Lung (tissue), 12 donors: ENCODE measurements around the gene CCDC136. TPM values are rescaled to one million over a fixed set of nuclear protein-coding genes. Genes with fewer than 3 reads are reported as not detected.

Source experiments
- ATAC-seq: fragments of 200-7000 bp; cut with Tn5 transposase; one replicate; pipeline ENCODE4 v1.9.1; 2020; ENCODE audit warnings: moderate number of reproducible peaks; ENCODE audit not compliant: insufficient read depth, low FRiP score
- DNase-seq, 3 donors: peaks; one replicate each; pipeline ENCODE4 v3.0.0-alpha.2; 2013 to 2017
- H3K27ac ChIP-seq, 2 donors: one replicate each; pipeline ENCODE4 v1.5.1; 2013; ENCODE audit warnings: mild to moderate bottlenecking in 2 of 2, moderate library complexity in 2 of 2, control low read depth in 1 of 2, inconsistent platforms in 1 of 2, low read depth in 1 of 2, low read length in 1 of 2
- H3K27me3 ChIP-seq, 3 donors: one replicate each; pipeline ENCODE4 v1.5.1; 2013; ENCODE audit warnings: low read length in 2 of 3; ENCODE audit not compliant: control insufficient read depth in 3 of 3, insufficient read depth in 3 of 3
- H3K36me3 ChIP-seq, 4 donors: one replicate each; pipeline ENCODE4 v1.5.1; 2013; ENCODE audit warnings: low read length in 4 of 4, mild to moderate bottlenecking in 1 of 4, moderate library complexity in 1 of 4; ENCODE audit not compliant: control insufficient read depth in 4 of 4, insufficient read depth in 4 of 4
- H3K4me1 ChIP-seq, 5 donors: one replicate each; pipeline ENCODE4 v1.5.1; 2013; ENCODE audit warnings: low read length in 5 of 5, mild to moderate bottlenecking in 2 of 5, moderate library complexity in 1 of 5; ENCODE audit not compliant: control insufficient read depth in 5 of 5, insufficient read depth in 5 of 5
- H3K4me3 ChIP-seq: one replicate; pipeline ENCODE4 v1.5.1; 2013; ENCODE audit warnings: mild to moderate bottlenecking, control low read depth, moderate library complexity
- H3K9ac ChIP-seq, 2 donors: one replicate each; pipeline ENCODE4 v1.5.1; 2013; ENCODE audit warnings: low read length in 2 of 2, control low read depth in 1 of 2; ENCODE audit not compliant: insufficient read depth in 1 of 2
- H3K9me3 ChIP-seq, 4 donors: one replicate each; pipeline ENCODE4 v1.5.1; 2013; ENCODE audit warnings: low read length in 3 of 4, mild to moderate bottlenecking in 1 of 4, moderate library complexity in 1 of 4; ENCODE audit not compliant: control insufficient read depth in 4 of 4, insufficient read depth in 3 of 4
- WGBS, 2 donors: extraction: QIAGEN DNeasy Blood & Tissue Kit; methylation state at CpG; one replicate each; pipeline ENCODE4 v1.1.7; 2013; 5-methylcytosine and 5-hydroxymethylcytosine counted together
- polyA plus RNA-seq, 2 donors: library from polyadenylated mRNA; stranded (reverse); fragments of 200-250 nt; gene quantifications; one replicate each; pipeline ENCODE4 v1.2.1, GENCODE V29; 2013
- total RNA-seq, 2 donors: library from RNA; depleted of rRNA in 1 of 2; stranded (reverse); fragments of >200 nt in 1 of 2; gene quantifications; one replicate each; pipeline ENCODE4 v1.2.1, GENCODE V29; 2014 to 2021
- TF ChIP-seq, protein P1 (sequence below): IDR thresholded peaks from 2 replicates; pipeline ENCODE4 v1.5.1; 2012; ENCODE audit warnings: mild to moderate bottlenecking; ENCODE audit errors: control extremely low read depth, extremely low read depth
- donor health status: control.
- donor health status: control.
- donor health status: Bipolar disorder and iron deficiency.
- donor health status: healthy.
- donor health status: DM: yes; HTN: yes; CAD: no.

Gene CCDC136
- total and polyA plus RNA-seq, 4 donors, result 0.70 to 6.4 (median 1.7) TPM

DNA sequence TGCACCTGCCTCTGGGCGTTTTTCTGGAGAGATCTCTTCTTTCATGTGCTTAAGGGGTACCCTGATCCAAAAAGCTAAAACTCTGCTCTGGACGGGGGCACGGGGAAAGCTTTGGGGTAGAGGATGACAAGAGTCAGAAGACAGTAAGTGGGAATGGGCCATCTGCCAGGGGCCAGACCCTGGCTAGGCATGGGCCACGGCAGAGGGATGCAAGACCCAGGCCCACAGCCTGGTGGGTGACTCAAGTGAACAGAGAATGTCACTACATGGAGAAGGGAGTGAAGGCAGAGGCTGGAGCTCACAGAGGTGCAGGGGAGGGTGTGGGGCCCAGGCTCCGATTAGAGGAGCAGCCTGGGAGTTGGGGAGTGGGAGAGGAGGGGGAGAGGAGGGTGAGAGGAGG, 53.7 kb downstream of the CCDC136 start:
- ATAC-seq, result no peak
- TF ChIP-seq, protein P1, sequence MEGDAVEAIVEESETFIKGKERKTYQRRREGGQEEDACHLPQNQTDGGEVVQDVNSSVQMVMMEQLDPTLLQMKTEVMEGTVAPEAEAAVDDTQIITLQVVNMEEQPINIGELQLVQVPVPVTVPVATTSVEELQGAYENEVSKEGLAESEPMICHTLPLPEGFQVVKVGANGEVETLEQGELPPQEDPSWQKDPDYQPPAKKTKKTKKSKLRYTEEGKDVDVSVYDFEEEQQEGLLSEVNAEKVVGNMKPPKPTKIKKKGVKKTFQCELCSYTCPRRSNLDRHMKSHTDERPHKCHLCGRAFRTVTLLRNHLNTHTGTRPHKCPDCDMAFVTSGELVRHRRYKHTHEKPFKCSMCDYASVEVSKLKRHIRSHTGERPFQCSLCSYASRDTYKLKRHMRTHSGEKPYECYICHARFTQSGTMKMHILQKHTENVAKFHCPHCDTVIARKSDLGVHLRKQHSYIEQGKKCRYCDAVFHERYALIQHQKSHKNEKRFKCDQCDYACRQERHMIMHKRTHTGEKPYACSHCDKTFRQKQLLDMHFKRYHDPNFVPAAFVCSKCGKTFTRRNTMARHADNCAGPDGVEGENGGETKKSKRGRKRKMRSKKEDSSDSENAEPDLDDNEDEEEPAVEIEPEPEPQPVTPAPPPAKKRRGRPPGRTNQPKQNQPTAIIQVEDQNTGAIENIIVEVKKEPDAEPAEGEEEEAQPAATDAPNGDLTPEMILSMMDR, result no peak
- H3K4me1 ChIP-seq, result no peaks in the 10 kb centered on the region
- 83 to 86% methylated on average over 5 of the region's 5 CpGs for WGBS, 2 donors
- H3K36me3 ChIP-seq, result peaks cover 0 to 14% (median 6%) of the 10 kb centered on the region in 4 donors
- no peaks in the 10 kb centered on the region for H3K27me3 ChIP-seq
- H3K4me3 ChIP-seq, result no peak overlapping the region
- H3K9me3 ChIP-seq, result no peaks in the 10 kb centered on the region
- H3K27ac ChIP-seq, result no peak overlapping the region
- no peak overlapping the region for H3K9ac ChIP-seq
- DNase-seq, result no peak

DNA sequence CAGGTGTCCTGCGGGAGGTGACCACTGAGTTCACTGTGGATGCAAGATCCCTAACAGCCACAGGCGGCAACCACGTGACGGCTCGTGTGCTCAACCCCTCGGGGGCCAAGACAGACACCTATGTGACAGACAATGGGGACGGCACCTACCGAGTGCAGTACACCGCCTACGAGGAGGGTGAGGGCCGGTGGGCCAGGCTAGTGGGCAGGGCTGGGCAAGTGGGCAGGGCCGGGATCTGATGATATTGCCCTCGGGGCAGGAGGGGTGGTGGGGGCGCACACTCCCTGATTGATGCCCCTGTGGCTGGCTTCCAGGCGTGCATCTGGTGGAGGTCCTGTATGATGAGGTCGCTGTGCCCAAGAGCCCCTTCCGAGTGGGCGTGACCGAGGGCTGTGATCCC, 54.2 kb downstream of the CCDC136 start:
- Histone ChIP-seq H3K36me3 (peaks cover 0 to 14% (median 6%) of the 10 kb centered on the region in 4 donors), H3K9ac (no peak overlapping the region), H3K27ac (no peak overlapping the region), H3K27me3 (no peaks in the 10 kb centered on the region), H3K4me1 (no peaks in the 10 kb centered on the region), H3K9me3 (no peaks in the 10 kb centered on the region), H3K4me3 (no peak overlapping the region)
- DNase-seq, result no peak
- 88 to 90% methylated on average over 19 of the region's 19 CpGs for WGBS, 2 donors
- no peak for ATAC-seq
- TF ChIP-seq, protein P1, result no peak

DNA sequence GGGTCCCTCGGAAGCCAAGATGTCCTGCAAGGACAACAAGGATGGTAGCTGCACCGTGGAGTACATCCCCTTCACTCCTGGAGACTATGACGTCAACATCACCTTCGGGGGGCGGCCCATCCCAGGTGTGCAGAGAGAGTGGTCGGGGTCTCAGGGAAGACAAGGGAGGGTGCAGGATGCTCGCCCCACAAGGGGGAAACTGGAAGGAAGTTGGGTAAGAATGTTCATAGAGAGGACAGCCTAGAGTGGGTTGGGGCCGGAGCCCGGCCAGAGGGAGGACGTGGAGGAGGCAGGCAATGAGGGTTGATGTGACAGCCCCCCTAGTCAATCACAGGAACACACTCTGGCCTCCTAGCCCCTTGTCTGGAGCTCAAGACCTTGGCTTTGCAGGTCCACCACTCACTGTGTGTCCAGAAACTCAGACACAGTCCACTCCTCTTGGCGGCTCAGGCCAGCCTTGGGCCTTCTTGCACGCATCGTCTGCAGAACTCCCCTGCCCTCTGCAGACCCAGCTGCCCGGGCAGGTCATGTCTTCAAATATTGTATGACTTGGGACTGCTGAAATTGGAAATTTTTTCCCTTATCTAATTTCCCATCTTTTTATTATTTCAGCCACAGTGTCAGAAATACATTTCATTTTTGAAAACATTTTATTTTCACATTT, 55.1 kb downstream of the CCDC136 start:
- H3K36me3 ChIP-seq, result peaks cover 0 to 19% (median 7%) of the 10 kb centered on the region in 4 donors
- H3K27me3 ChIP-seq, result no peaks in the 10 kb centered on the region
- WGBS, 2 donors, result 79 to 87% methylated on average over 14 of the region's 14 CpGs
- DNase-seq (no peak), ATAC-seq (no peak)
- no peak overlapping the region for H3K27ac ChIP-seq
- H3K4me1 ChIP-seq, result no peaks in the 10 kb centered on the region
- no peaks in the 10 kb centered on the region for H3K9me3 ChIP-seq
- no peak overlapping the region for H3K4me3 ChIP-seq
- TF ChIP-seq, protein P1, result no peak
- no peak overlapping the region for H3K9ac ChIP-seq
